Activated CD8-positive, alpha-beta memory T cell treated with anti-CD3 and anti-CD28 coated beads, Interleukin-2, amount 50 U/mL, for 24 hours (primary cell): ENCODE results near the gene CDC45.
A peak's percentile ranks its signal among the peaks of the same experiment; 100 is the strongest.

Source experiments
- DNase-seq: peaks from one replicate; pipeline ENCODE4 v3.0.0-alpha.2; 2020; ENCODE audit errors: extremely low read depth

Gene CDC45

DNA sequence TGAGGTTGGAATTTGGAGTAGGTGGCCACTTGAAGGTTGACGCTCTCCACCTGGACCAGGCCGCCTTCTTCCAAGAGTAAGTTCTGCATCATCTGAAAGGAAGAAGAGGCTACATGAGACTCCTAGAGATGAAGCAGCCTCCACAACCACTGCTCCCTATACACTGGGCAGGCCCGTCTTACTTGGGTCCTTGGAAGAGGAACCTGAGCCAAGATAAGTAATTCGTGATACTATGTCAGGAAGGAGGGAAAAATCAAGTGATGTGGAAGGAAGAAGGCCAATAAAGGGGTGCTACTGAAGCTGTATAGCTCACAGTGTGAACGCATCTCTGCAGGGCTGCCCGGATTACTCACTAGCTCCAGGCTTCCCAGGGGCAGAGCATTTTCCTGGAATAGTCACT is 11.8 kb upstream of the CDC45 start:
- DNase-seq, result no peak

DNA sequence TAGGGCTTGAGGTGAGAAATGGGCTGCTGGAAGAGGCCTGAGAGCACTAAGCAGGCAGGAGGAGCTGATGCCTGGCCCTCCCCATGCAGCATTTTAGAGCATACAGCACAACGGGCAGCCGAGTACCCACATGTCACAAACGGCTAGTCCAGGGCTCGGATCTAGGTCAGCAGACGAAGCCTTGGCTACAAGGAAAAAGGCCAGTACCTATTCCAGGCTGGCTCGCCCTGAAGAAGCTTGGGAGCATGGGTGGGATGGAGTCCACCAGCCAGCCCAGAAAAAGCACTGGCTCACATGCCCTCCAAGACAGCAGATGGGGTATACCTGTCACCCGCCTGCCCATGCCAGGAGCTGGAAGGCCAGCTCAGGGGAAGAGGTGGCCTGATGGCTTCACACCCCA is 10.3 kb upstream of the CDC45 start:
- DNase-seq, result no peak

DNA sequence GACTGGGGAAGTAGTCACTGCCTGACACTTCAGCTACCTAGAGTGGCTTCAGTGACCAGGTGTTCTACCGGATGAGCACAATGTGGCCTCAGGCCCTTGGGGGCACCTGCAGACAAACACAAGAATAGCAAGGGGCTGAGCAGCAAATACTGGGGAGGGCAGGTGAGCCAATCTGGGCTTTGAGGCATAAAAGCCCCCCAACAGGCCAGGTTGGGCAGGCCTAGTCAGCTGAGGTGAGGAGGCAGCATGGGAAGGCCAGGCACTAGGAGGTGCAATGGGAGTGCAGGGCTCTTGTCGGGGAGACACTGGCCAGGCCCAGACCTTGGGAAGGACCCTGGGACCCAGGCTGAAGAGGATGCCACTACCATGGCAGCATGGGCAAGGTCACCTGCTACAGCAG is 9.7 kb upstream of the CDC45 start:
- DNase-seq, result no peak

DNA sequence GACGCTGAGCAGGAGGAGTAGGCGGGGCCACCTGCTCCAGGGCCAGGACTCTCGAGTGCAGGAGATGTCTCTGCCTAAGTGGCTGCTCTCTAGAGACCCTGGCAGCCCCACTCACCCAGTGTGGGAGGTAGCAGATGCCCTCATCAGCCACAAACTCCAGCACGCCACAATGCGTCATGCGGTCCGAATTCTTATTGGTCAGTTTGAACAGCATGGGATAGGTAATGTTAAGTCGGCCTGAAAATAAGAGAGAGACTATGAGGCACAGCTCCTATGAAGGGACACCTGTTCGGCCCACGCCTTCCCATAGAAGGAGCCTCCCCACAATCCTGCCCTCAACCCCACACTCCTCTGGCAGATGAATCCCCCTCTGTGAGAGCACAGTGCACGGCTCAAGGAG is 8.1 kb upstream of the CDC45 start:
- no peak for DNase-seq

DNA sequence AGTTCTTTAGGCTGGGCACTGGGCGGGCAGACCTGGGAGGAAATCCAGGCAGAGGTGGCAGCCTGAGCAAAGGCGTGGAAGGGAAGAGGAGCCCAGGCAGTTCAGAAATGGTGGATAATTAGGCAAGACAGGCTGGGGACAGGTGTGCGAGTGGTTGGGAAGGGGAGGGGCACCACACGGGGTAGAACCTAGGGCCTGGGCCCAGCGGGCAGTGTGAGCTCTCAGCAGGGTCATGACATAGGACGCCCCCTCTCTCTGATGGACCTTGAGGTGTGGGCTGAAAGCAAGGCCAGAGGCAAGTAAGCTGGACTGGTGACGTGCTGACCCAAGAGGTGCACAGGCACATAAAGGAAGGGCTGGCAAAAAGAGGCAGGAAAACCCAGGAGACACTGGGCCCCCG is 7.5 kb upstream of the CDC45 start:
- no peak for DNase-seq

DNA sequence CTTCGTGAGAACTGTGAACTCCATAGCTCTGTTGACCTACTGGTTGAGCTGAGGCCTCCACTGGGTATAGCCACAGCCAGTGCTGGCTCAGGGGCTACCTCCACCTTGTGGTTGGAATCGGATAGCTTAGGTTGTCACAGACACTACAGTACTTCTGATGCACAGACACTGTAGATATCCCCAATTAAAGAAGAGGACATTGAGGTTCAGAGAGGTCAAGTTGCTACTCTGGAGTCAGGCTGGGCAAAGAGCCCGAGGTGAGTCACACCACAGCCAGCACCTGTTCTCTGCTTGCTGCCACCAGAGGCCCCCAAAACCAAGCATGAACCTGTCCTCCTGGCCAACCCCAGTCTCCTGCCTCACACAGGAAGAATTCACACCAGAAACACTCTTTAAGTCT is 6.1 kb upstream of the CDC45 start:
- DNase-seq, result no peak

DNA sequence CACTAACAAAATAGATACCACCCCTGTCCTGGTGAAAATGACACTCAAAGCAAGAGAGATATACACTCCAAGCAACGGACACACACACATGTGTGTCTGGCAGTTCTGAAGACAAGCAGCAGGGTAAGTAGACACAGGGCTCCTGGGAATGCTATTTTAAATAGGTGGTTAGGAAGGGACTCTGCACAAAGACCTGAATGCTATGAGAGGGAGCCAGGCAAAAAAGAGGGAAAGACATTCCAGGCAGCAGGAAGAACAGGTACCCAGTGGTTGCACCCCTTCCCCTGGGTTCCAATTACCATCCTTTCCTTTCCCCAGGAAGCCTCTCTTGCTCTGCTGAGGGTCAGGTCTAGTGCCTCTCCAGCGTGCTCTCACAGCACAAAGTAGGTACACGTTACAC is 3.7 kb upstream of the CDC45 start:
- no peak for DNase-seq

DNA sequence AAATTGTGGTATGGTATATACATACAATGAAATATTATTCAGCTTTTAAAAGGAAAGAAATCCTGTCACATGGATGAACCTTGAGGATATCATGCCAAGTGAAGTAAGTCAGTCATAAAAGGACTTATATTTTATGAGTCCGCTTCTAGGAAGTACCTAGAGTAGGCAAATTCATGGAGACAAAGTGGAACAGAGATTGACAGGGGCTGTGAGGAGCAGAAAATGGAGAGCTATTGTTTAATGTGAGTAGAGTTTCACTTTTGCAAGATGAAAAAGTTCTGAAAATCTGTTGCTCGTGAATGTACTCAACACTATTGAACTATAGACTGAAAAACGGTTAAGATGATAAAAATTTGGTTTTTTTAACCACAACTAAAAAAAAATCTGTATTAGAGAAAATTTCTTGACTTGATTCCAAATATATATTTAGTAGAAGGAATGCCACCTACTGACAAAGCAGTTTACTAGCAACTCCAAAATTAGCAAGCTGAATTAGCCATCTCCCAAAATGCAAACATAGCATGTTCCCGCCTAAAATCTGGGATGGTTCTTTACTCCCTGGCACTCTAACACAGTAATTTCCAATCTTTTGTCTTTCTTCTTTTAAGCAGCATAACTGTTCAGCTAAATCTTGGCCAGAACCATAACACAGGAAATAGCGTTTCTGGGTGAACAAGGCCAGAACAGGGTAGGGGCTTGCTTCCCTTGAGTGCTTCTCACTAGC is 2.2 kb upstream of the CDC45 start:
- DNase-seq, result no peak

DNA sequence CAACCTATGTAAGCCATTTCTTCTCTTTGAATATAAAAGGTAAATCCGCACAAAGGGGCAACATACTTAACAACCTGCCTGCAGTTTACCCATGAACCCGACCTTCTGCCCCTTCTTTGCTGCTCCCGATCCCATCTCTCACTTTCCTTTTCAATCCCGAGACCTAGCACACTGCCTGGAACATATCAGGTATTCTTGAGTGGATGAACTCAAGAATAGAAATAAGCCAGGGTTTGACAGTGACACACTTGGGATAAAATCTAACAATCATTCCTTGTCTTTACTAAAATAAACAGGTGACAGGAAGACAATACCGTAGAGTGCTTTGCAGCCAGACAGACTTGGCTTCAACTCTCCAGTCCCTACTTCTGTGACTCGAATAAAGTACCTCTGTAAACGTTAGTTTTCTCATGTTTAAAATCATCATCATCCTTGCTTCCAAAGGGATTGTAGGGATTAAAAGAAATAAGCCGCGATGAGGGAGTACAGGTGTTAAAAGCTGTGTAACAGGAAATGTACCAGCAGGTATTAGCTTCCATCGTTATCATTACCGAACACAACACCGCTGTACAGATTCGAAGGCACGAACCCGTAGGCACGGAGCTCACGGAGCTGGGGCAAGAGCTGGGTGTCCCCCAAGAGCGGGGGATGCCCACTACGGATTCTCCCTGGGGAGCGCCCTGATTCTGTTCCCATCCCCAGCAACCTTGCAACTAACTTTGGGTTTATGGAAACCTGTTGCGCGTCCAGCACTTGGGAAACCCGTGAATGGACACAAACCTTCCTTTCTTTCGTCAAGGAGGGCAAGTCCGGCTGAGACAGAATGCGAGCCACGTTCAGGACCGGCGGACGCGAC is 1.4 kb upstream of the CDC45 start:
- no peak for DNase-seq

DNA sequence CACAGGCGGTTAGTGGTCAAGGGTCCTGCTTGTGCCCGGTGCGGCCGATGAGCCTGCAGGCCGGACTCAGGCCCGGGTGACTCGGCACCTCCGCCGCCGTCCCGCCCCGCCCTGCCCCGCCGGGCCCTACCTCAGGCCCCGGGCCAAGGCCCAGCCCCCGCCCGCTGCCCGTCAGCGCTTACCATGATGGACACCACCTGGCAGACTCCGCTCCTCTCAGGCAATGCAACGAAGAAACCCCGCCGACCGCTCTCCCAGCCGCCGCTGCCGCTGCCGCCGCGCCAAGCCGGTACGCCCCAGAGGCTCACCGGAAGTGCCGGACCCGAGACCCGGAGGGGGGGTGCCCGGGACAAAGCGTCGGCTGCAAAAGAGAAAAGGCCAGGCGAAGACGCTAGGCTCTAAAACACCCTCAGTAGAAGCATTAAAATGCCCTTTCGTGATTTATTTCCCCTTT is 792 bp upstream of the CDC45 start, which contains the start of gene UFD1:
Gene UFD1 (minus strand): TSS at position 293 of the 454 bp plus-strand sequence. CDS start 108 bp downstream, at position 185.
- peak; percentile 36 for DNase-seq

DNA sequence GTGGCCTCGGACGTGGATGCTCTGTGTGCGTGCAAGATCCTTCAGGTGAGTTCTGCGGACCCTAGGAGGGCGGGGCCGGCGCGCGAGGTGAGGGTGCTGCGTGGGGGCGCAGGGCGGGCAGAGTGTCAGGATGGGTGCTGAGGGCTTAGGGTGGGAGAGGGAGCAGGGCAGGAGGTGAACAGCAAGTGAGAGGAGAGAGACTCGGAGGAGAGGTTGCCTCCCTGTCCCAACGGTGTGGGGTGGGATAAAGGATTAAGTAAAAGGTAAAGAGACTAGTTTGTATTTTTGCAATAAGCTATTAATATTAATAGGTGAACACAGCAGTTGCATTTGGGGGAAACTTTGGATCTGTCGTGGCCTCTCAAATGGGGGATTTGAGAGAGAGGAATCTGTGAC is 451 bp downstream of the CDC45 start:
- no peak for DNase-seq

DNA sequence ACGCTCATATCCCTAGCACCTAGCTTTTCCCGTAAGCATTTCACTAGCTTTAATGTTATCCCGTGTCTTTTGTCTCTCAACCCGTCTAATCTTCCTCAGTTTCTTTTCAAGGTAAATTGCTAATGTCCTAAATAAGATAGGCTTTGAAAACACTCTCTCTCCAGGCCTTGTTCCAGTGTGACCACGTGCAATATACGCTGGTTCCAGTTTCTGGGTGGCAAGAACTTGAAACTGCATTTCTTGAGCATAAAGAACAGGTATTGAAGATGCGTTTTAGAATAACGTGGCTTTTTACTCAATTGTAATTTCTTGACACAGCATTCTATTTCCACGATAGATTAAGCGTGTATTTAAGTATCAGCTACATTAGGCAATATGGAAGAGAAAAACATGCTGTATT is 1.1 kb downstream of the CDC45 start:
- no peak for DNase-seq

DNA sequence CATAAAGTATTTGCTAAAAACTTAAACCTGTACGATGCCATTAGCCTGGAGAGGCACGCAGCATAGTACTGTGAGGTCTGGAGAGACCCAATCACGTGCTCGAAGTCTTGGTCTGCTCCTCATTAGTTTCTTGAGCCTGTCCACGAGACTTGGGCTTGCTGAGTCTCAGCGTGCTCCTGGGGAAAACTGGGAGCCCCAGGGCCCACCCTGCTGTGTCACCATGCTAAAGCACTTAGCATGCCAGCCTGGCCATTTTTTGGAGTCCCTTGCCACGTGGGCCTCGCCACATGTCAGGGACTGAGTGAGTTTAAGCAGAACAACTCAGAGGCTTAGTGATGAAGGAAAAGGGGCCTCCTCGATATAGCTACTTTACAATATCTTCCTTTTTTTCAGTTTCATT is 2.6 kb downstream of the CDC45 start:
- DNase-seq, result no peak

DNA sequence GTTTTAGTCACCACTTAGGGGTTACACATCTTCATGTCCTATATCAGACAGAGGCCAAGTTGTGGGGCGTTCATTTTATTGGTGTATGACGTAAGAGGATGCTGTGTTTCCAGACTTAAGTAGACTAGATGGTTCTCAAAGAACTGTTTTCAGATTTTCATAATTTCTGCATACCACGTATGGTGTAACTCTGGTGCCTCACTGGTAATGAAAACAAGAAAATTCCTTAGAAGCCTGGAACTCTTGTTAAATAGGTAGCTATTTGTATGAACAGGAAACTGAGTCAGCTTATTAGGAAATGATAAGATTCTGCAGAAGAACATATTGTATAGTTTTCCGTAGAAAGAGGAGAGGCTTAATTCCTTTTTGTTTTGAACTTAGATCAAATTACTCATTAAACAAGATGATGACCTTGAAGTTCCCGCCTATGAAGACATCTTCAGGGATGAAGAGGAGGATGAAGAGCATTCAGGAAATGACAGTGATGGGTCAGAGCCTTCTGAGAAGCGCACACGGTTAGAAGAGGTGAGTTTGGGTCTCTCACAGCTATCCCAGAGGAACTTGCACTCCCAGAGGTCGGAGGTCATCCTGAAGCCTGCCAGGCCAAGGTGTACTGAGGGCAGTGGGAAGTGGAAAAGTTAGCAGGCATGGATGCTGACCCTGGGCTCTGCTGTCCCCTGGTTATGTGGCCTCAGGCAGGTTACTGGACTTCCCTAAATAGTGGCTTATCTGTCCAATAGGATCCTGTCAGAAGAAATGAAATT is 3.9 kb downstream of the CDC45 start:
- DNase-seq, result no peak

DNA sequence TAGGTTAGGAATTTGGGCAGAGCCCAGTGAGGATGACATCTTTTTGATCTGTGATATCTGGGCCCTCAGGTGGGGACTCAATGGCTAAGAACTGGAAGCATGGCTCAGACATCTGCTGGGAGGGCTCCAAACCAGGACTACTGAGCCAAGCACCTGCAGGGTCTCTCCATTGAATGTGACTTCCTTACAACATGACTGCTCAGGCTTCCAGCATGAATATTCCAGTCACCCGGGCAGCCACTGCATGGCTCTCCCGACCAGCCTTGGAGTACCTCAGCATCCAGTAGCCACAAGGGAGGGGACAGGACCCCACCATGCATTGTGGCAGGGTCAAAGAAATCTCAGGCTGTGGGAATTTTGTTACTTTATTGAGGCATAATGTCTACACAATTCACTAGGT is 8.6 kb downstream of the CDC45 start:
- no peak for DNase-seq

DNA sequence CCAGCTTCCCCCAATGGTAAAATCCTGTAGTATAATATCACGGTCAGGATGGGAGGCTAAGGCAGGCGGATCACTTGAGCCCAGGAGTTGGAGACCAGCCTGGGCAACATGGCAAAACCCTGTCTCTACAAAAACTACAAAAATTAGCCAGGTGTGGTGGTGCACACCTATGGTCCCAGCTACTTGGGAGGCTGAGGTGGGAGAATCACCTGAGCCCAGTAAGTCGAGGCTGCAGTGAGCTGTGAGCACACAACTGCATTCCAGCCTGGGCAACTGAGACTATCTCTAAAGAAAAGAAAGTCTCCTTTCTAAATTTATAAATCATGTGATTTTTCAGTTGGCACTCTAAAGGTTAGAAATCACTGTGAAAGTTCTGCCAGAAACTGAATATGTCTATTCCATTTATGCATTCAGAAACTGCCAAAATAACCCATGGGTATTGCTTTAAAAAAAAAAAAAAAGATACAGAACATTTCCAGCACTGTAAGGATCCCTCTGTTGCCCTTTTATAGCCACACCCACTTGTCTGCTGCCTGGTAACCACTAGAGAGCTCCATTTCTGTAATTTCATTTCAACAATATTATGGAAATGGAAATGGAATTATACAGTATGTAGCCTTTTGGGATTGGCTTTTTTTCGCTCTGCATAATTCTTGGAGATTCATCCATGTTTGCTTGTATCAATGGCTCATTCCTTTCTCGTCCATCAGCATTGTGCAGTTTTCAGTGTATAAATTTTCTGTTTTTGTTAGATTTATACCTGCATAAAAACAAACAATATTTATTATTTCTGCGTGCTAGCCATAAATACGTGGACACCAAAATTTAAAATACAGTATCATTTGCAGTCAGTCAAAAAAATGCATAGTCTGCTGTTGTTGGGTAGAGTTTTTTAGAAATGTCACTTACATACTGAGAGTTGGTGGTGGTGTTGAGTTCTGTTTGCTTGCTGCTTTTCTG is 9.4 kb downstream of the CDC45 start:
- no peak for DNase-seq

DNA sequence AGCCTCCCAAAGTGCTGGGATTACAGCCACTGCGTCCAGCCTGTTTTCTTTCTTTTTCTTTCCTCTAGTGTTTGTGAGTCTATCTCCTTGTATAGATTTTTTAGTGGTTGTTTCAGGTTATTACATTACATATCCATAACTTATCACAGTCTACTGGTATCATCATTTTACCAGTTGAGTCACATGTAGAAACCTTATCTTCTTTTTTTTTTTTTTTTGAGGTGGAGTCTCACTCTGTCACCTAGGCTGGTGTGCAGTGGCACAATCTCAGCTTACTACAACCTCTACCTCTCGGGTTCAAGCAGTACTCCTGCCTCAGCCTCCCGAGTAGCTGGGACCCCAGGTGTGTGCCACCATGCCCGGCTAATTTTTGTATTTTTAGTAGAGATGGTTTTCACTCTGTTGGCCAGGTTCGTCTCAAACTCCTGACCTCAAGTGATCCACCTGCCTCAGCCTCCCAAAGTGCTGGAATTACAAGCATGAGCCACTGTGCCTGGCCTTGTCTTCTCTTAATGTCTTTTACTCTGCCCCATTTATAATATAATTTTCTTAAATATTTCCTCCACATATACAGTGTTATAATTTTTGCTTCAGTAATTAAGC is 11.0 kb downstream of the CDC45 start:
- no peak for DNase-seq

DNA sequence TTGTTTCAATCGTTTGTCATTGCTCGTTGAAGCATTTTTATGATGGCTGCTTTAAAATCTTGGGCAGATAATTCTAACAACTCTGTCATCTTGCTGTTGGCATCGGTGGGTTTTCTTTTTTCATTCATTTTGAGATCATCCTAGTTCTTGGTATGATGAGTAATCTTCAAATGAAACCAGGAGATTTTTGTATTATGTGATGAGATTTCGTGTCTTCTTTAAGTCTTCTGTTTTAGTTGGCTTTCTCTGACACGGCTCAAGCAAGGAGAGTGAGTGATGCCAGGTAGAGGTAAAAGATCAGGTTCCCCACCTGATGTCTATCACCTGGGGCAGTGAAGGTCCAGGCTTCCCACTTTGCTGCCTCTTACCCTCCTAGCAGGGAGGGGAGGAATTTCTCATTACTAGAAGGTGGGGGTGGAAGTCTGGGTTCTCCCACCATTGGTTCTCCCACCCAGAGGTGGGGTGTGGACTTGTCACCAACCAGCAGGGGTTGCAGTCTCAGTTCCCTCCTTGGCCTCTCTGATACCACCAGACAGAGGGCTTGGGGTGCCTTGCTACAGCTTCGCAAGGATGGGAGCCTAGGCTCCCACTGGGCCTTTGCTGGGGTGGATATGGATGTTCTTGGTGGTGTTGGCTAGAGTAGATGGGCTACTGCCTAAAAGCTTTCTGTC is 12.9 kb downstream of the CDC45 start:
- no peak for DNase-seq

DNA sequence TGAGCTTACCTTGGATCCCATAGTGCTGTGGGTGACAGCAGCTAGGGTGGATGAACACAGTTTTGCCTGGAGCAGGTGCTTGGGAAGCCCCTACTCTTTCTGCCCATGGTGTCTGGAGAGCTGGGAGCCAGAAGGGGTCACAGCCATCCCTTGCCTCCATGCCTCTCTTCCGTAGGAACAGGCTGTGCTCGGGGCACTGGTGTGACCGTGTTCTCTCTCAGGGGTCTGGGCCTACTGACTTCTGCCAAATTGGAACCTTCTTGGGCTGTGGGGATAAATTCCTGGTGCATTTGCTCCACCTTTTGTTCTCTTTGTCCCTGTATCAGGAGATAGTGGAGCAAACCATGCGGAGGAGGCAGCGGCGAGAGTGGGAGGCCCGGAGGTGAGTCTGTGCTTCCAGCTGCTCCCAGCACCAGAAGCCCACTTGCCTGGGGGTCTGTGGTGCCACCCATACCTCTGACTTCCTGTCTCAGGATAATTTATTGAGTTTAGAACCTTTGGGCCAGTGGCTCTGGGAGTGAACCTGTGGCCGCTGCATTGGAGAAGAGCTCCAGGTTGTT is 14.4 kb downstream of the CDC45 start:
- DNase-seq, result no peak

DNA sequence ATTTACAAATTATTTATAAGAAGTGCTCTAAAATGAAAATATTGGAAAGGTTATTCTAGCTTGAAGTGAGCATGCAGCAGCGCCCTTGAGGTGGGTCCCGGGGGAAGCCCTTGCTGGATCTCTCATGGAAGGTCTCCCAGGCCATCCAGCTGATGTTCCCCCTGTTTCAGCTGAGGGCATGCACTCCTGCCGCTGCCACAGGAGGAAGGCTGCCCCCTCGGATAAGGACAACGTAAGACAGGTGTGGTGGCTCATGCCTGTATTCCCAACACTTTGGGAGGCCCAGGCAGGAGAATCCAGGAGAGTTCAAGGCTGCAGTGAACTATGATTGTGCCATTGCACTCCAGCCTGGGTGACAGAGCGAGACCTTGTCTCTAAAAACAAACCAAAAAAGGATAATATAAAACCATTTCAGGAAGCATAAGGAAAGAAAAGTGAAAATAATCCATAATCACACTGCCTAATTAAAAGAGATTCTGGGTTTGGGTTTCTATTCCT is 15.0 kb downstream of the CDC45 start:
- no peak for DNase-seq
